Type B pancreatic cell (in vitro differentiated cells): ENCODE data around the gene DDX56. TPM values are rescaled to one million over a fixed set of nuclear protein-coding genes. Genes with fewer than 3 reads are reported as not detected.

ENCODE experiments used
- DNase-seq: peaks from one replicate; pipeline ENCODE4 v3.0.0; 2021; ENCODE audit warnings: mixed read lengths; ENCODE audit not compliant: unreplicated experiment; ENCODE audit errors: extremely low spot score
- H3K27ac Mint-ChIP-seq: 2 replicates; pipeline ENCODE4 v1.8.0; 2021; ENCODE audit warnings: mild to moderate bottlenecking, mixed read lengths
- H3K27me3 Mint-ChIP-seq: 2 replicates; pipeline ENCODE4 v1.8.0; 2021; ENCODE audit warnings: mixed read lengths
- H3K36me3 Mint-ChIP-seq: 2 replicates; pipeline ENCODE4 v1.8.0; 2021; ENCODE audit warnings: mixed read lengths
- H3K4me1 Mint-ChIP-seq: one replicate; pipeline ENCODE4 v1.8.0; 2021; ENCODE audit warnings: mixed read lengths; ENCODE audit not compliant: unreplicated experiment
- H3K4me3 Mint-ChIP-seq: 2 replicates; pipeline ENCODE4 v1.8.0; 2021; ENCODE audit warnings: mild to moderate bottlenecking, mixed read lengths
- H3K9me3 Mint-ChIP-seq: 2 replicates; pipeline ENCODE4 v1.8.0; 2021; ENCODE audit warnings: mixed read lengths
- CTCF ChIP-seq: fragments of 200-600 bp; sonication (generic); conservative IDR thresholded peaks from 2 replicates; pipeline ENCODE4 v1.5.0; 2021; ENCODE audit warnings: antibody characterized with exemption, mild to moderate bottlenecking
- total RNA-seq: library from RNA; stranded (reverse); gene quantifications from 2 replicates; pipeline ENCODE4 v1.2.1, GENCODE V29; 2021; ENCODE audit warnings: low replicate concordance

The DDX56 gene
- total RNA-seq, 1 donor from 2014 or later = 100 TPM

- Mint-ChIP-seq H3K36me3 (no peaks in the 10 kb centered on the region), H3K27ac (no peak overlapping the region), H3K9me3 (peaks cover 4% of the 10 kb centered on the region), H3K27me3 (peaks cover 19% of the 10 kb centered on the region), H3K4me1 (peaks cover 8% of the 10 kb centered on the region), H3K4me3 (no peak overlapping the region)
- TF ChIP-seq CTCF = no peak
- DNase-seq = no peak
These were observed 26.0 kb downstream of the DDX56 start for GRCh38 chr7:44547536-44548231.

GRCh38 chr7:44541876-44542610, 31.7 kb downstream of the DDX56 start:
- H3K4me3 Mint-ChIP-seq = no peak overlapping the region
- H3K36me3 Mint-ChIP-seq = no peaks in the 10 kb centered on the region
- no peak for DNase-seq
- H3K9me3 Mint-ChIP-seq = peaks cover 4% of the 10 kb centered on the region
- TF ChIP-seq CTCF = no peak
- no peaks in the 10 kb centered on the region for H3K27me3 Mint-ChIP-seq
- H3K4me1 Mint-ChIP-seq = peaks cover 8% of the 10 kb centered on the region
- peak overlapping the region; percentile 72 for H3K27ac Mint-ChIP-seq

GRCh38 chr7:44541028-44541869, 32.5 kb downstream of the DDX56 start, which contains the start of gene NPC1L1:
Gene NPC1L1 (minus strand): TSS chr7:44541330. CDS start chr7:44541259, 71 bp downstream.
- TF ChIP-seq CTCF = no peak
- Mint-ChIP-seq H3K9me3 (peaks cover 4% of the 10 kb centered on the region), H3K27ac (peak within 1 kb of the TSS; percentile 72), H3K36me3 (no peaks in the 10 kb centered on the region), H3K27me3 (no peaks in the 10 kb centered on the region), H3K4me3 (no peak within 1 kb of the TSS), H3K4me1 (peaks cover 8% of the 10 kb centered on the region)
- no peak for DNase-seq

- no peak overlapping the region for H3K4me3 Mint-ChIP-seq
- no peaks in the 10 kb centered on the region for H3K27me3 Mint-ChIP-seq
- no peak for TF ChIP-seq CTCF
These were observed 33.1 kb downstream of the DDX56 start for GRCh38 chr7:44540592-44541027.

GRCh38 chr7:44539669-44540506, 33.8 kb downstream of the DDX56 start:
- Mint-ChIP-seq H3K27me3 (no peaks in the 10 kb centered on the region), H3K4me1 (peaks cover 8% of the 10 kb centered on the region), H3K27ac (peak overlapping the region; percentile 31), H3K4me3 (no peak overlapping the region), H3K36me3 (no peaks in the 10 kb centered on the region), H3K9me3 (peaks cover 4% of the 10 kb centered on the region)
- no peak for DNase-seq
- TF ChIP-seq CTCF = no peak

More at GRCh38 chr7:44540592-44541027, 33.1 kb downstream of the DDX56 start:
- Mint-ChIP-seq H3K27ac (no peak overlapping the region), H3K9me3 (peaks cover 4% of the 10 kb centered on the region), H3K4me1 (peaks cover 8% of the 10 kb centered on the region), H3K36me3 (no peaks in the 10 kb centered on the region)
- DNase-seq = no peak
